ENCODE measurements around the gene VPS13D. TPM values are rescaled to one million over a fixed set of nuclear protein-coding genes. Genes with fewer than 3 reads are reported as not detected.

Gene VPS13D
- total RNA-seq, 1 experiment from 2014 or later, result 20.2 TPM

DNA sequence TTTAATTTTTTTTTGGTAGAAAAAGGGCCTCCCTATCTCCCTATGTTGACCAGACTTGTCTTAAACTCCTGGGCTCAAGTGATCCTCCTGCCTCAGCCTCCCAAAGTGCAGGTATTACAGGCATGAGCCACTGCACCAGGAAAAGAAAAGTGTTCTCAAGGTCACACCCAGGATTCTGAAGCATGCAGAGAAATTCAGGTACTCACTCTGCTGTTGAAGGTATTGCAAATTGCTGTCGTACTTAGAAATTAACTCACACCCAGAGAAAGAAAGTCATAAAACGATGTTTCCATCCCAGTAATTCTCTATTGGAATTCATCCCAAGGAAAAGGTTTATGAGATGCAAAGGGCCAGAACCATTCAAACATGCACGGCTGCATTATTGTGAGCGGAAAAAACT, 314.5 kb downstream of the VPS13D start:
- Mint-ChIP-seq H3K27ac (no peak overlapping the region), H3K36me3 (ENCODE audit: insufficient read depth in 1 of 3, low read depth in 3 of 3) (no peaks in the 10 kb centered on the region; a peak in 1 of 7 replicates), H3K4me3 (no peak overlapping the region), H3K9me3 (no peaks in the 10 kb centered on the region), H3K27me3 (ENCODE audit: low read depth) (no peaks in the 10 kb centered on the region), H3K4me1 (peaks cover 7 to 31% of the 10 kb centered on the region in 2 experiments)
- H3T11ph ChIP-seq (ENCODE audit: low read length), result no peak overlapping the region
- no peak overlapping the region for H4K8ac ChIP-seq (replicated peaks; ENCODE audit: insufficient read length, low read depth, low read length)
- no peaks in the 10 kb centered on the region for H3K79me2 ChIP-seq (ENCODE audit: insufficient read depth, low read length)
- H3K14ac ChIP-seq (ENCODE audit: insufficient read depth, low read length), result no peak overlapping the region
- H4K20me1 ChIP-seq (ENCODE audit: control insufficient read depth, insufficient read depth, insufficient read length), result no peaks in the 10 kb centered on the region
- no peaks in the 10 kb centered on the region for H3K79me1 ChIP-seq (ENCODE audit: insufficient read depth, low read depth, low read length, poor library complexity, severe bottlenecking)
- no peak overlapping the region for H3K9ac ChIP-seq (ENCODE audit: extremely low read depth, insufficient read length, low read length)
- no peak overlapping the region for H3K4ac ChIP-seq (ENCODE audit: low read depth, low read length)
- no peak overlapping the region for H2BK120ac ChIP-seq (ENCODE audit: low read depth, low read length, poor library complexity, severe bottlenecking)
- H2AFZ ChIP-seq (ENCODE audit: low read length), result no peak overlapping the region
- H3K27ac ChIP-seq (ENCODE audit: insufficient read length, low read depth, low read length), result no peak overlapping the region
- H3K27me3 ChIP-seq (ENCODE audit: insufficient read depth, low read length), result no peaks in the 10 kb centered on the region
- DNase-seq, result no peak
- no peaks in the 10 kb centered on the region for H3K23me2 ChIP-seq (ENCODE audit: insufficient read length, low read depth, low read length, poor library complexity, severe bottlenecking)
- no peak overlapping the region for H2BK12ac ChIP-seq (ENCODE audit: insufficient read length, low read depth, low read length)
- no peak overlapping the region for H2BK15ac ChIP-seq (ENCODE audit: low read depth, low read length)
- no peak overlapping the region for H4K91ac ChIP-seq (ENCODE audit: insufficient read length, low read depth, low read length)
- H4K5ac ChIP-seq (ENCODE audit: insufficient read length, low read depth, low read length), result no peak overlapping the region
- H3K4me1 ChIP-seq (ENCODE audit: insufficient read depth, low read length), result no peaks in the 10 kb centered on the region; the same call in 1 of the 2 replicates
- no peak overlapping the region for H2AK5ac ChIP-seq (ENCODE audit: insufficient read length, low read length)
- no CpG with 5 or more reads among the region's 4 CpGs for WGBS (ENCODE audit: extremely low coverage, insufficient read length, low lambda C conversion rate)
- no peak overlapping the region for H3K18ac ChIP-seq (ENCODE audit: insufficient read length, low read depth, low read length)
- TF ChIP-seq, protein P1, sequence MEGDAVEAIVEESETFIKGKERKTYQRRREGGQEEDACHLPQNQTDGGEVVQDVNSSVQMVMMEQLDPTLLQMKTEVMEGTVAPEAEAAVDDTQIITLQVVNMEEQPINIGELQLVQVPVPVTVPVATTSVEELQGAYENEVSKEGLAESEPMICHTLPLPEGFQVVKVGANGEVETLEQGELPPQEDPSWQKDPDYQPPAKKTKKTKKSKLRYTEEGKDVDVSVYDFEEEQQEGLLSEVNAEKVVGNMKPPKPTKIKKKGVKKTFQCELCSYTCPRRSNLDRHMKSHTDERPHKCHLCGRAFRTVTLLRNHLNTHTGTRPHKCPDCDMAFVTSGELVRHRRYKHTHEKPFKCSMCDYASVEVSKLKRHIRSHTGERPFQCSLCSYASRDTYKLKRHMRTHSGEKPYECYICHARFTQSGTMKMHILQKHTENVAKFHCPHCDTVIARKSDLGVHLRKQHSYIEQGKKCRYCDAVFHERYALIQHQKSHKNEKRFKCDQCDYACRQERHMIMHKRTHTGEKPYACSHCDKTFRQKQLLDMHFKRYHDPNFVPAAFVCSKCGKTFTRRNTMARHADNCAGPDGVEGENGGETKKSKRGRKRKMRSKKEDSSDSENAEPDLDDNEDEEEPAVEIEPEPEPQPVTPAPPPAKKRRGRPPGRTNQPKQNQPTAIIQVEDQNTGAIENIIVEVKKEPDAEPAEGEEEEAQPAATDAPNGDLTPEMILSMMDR (conservative IDR thresholded peaks at IDR 0.05), result no peak
- no peaks in the 10 kb centered on the region for H3K9me3 ChIP-seq (ENCODE audit: control insufficient read depth, low read depth, low read length)
- no peak overlapping the region for H3K4me2 ChIP-seq (ENCODE audit: insufficient read depth, insufficient read length, low read length)
- no peak overlapping the region for H3K56ac ChIP-seq (ENCODE audit: insufficient read length, low read depth, low read length)
- H2BK5ac ChIP-seq (ENCODE audit: insufficient read length, low read length), result no peak overlapping the region
- no peak overlapping the region for H3K23ac ChIP-seq (ENCODE audit: insufficient read length, low read depth, low read length)
- H2BK20ac ChIP-seq (ENCODE audit: low read depth, low read length, poor library complexity, severe bottlenecking), result no peak overlapping the region

All from H9 (cell line).